ENCODE measurements around the gene DGKB.

DNA sequence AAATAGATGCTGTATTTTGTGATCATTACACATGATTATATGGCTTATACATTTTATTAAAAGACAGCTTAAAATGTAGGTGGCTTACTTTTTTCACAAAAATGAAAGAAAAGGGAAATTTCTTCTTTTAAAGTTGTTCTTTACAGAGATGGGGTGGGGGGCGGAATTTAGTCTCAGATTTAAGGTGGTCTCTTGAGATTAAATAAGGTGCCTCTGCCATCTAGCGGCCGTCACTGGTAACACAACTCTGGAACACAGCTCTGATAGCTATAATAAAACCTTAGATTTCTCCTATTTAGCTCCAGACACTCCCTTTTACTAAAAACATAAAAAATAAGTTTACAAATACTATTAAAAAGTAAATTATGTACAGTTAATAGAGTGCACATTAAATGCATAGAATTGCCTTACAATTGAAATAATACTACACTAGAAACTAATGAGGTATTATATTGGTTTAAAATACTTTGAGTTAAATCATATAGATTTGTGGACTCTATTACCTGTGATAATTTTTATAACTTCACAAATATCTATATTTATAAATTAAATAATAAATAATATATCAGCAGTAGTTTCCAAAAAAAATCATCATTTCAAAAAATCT is 210.9 kb downstream of the DGKB start:
- TF ChIP-seq SUZ12 (IDR thresholded peaks at IDR 0.05; ENCODE audit: extremely low read depth, insufficient read depth, insufficient read length) (no peak), YY1 (IDR thresholded peaks at IDR 0.05; ENCODE audit: insufficient read depth, insufficient read length) (no peak), ZNF274 (IDR thresholded peaks at IDR 0.05; ENCODE audit: low read depth, low read length) (no peak)

Measured in NT2/D1 (cell line).